HepG2 (cell line): ENCODE data around the gene RASSF10. TPM values are rescaled to one million over a fixed set of nuclear protein-coding genes. Genes with fewer than 3 reads are reported as not detected.

Experiments used
- CEBPZ ChIP-seq: IDR thresholded peaks from 2 replicates; pipeline ENCODE4 v1.6.1; 2012; ENCODE audit warnings: low read length, improper control_type of control experiment
- ISL2 ChIP-seq: sonication (generic); formaldehyde crosslinking; IDR thresholded peaks from 2 replicates; pipeline ENCODE4 v1.5.0; 2020; ENCODE audit warnings: missing genetic modification reagents
- KDM5A ChIP-seq: fragments of 200-600 bp; sonication (generic); IDR thresholded peaks from 2 replicates; pipeline ENCODE4 v1.7.0; 2018; ENCODE audit warnings: antibody characterized with exemption, mild to moderate bottlenecking, low read length, borderline replicate concordance
- KDM5B ChIP-seq: sonication (generic); formaldehyde crosslinking; IDR thresholded peaks from 2 replicates; pipeline ENCODE4 v1.4.0; 2020; ENCODE audit warnings: missing genetic modification reagents, mild to moderate bottlenecking, borderline replicate concordance
- NAIF1 ChIP-seq: sonication (generic); formaldehyde crosslinking; IDR thresholded peaks from 2 replicates; pipeline ENCODE4 v1.5.0; 2020; ENCODE audit warnings: mild to moderate bottlenecking, missing genetic modification reagents, borderline replicate concordance
- NFKB2 ChIP-seq: sonication (generic); formaldehyde crosslinking; IDR thresholded peaks from 2 replicates; pipeline ENCODE4 v1.4.0; 2020; ENCODE audit warnings: missing genetic modification reagents, borderline replicate concordance
- PLRG1 ChIP-seq: fragments of 450-650 bp; conservative IDR thresholded peaks from 2 replicates; pipeline ENCODE4 v1.6.1; 2016
- RFXAP ChIP-seq: sonication (generic); formaldehyde crosslinking; IDR thresholded peaks from 2 replicates; pipeline ENCODE4 v1.4.0; 2020; ENCODE audit warnings: missing genetic modification reagents, borderline replicate concordance
- SOX13 ChIP-seq, 3 experiments: fragments of 450-650 bp in 1 of 3; sonication (generic) in 1 of 3; formaldehyde crosslinking in 1 of 3; IDR thresholded peaks in 2 of 3; conservative IDR thresholded peaks in 1 of 3; 2 replicates each; pipeline versions ENCODE4 v1.5.0 to v1.6.1; 2016 to 2020; ENCODE audit warnings: antibody characterized with exemption in 1 of 3, mild to moderate bottlenecking in 1 of 3, missing compliant biosample characterization in 1 of 3, missing genetic modification reagents in 1 of 3, moderate library complexity in 1 of 3
- STAG1 ChIP-seq: sonication (generic); formaldehyde crosslinking; IDR thresholded peaks from 2 replicates; pipeline ENCODE4 v1.4.0; 2020; ENCODE audit warnings: missing genetic modification reagents
- SUZ12 ChIP-seq: fragments of 150-350 bp; IDR thresholded peaks from 2 replicates; pipeline ENCODE4 v1.6.1; 2014; ENCODE audit warnings: low read depth, low read length
- THAP9 ChIP-seq: sonication (generic); formaldehyde crosslinking; IDR thresholded peaks from 2 replicates; pipeline ENCODE4; 2020; ENCODE audit warnings: missing genetic modification reagents, mild to moderate bottlenecking, borderline replicate concordance
- WIZ ChIP-seq: sonication (generic); formaldehyde crosslinking; IDR thresholded peaks from 2 replicates; pipeline ENCODE4 v1.5.1; 2020; ENCODE audit warnings: mild to moderate bottlenecking, missing genetic modification reagents
- ZNF101 ChIP-seq: sonication (generic); formaldehyde crosslinking; IDR thresholded peaks from 2 replicates; pipeline ENCODE4 v1.4.0; 2020; ENCODE audit warnings: mild to moderate bottlenecking, low read depth, missing genetic modification reagents, borderline replicate concordance
- ZNF44 ChIP-seq: sonication (generic); formaldehyde crosslinking; IDR thresholded peaks from 2 replicates; pipeline ENCODE4 v1.5.1; 2020; ENCODE audit warnings: mild to moderate bottlenecking, missing genetic modification reagents
- ZNF441 ChIP-seq: sonication (generic); formaldehyde crosslinking; IDR thresholded peaks from 2 replicates; pipeline ENCODE4 v1.7.0; 2021; ENCODE audit warnings: missing genetic modification reagents, borderline replicate concordance
- ZNF513 ChIP-seq: sonication (generic); formaldehyde crosslinking; conservative IDR thresholded peaks from 2 replicates; pipeline ENCODE4 v1.5.0; 2020; ENCODE audit warnings: missing genetic modification reagents
- ZNF598 ChIP-seq: sonication (generic); formaldehyde crosslinking; IDR thresholded peaks from 2 replicates; pipeline ENCODE4 v1.5.1; 2020; ENCODE audit warnings: mild to moderate bottlenecking, missing genetic modification reagents, borderline replicate concordance
- ZNF670 ChIP-seq: sonication (generic); formaldehyde crosslinking; IDR thresholded peaks from 2 replicates; pipeline ENCODE4 v1.8.0; 2022; ENCODE audit warnings: mild to moderate bottlenecking, missing genetic modification reagents, borderline replicate concordance
- ZNF720 ChIP-seq: sonication (generic); formaldehyde crosslinking; IDR thresholded peaks from 2 replicates; pipeline ENCODE4 v1.4.0; 2020; ENCODE audit warnings: missing genetic modification reagents
- ZSCAN12 ChIP-seq: sonication (generic); formaldehyde crosslinking; IDR thresholded peaks from 2 replicates; pipeline ENCODE4 v1.9.0; 2021; ENCODE audit warnings: mild to moderate bottlenecking, missing genetic modification reagents
- polyA plus RNA-seq, 8 experiments: library from polyadenylated mRNA; depleted of rRNA in 3 of 8; stranded (reverse) in 7 of 8; unstranded in 1 of 8; fragments of >200 nt; fragmentation: Illumina TruSeq in 4 of 8; extraction: Trizol in 4 of 8; gene quantifications; 2 replicates each; pipeline versions ENCODE4 v1.2.1 to v1.2.3, GENCODE V29; 2011 to 2016; ENCODE audit warnings: low read depth in 4 of 8, missing spikeins in 1 of 8, mixed read lengths in 1 of 8; ENCODE audit not compliant: insufficient read depth in 1 of 8
- total RNA-seq, 5 experiments: library from RNA; depleted of rRNA; stranded (reverse); fragments of >200 nt; fragmentation: Illumina TruSeq; extraction: Trizol; gene quantifications; 2 replicates each; pipeline ENCODE4 v1.2.3, GENCODE V29; 2016; ENCODE audit warnings: low read depth in 1 of 5

Gene RASSF10
- total and polyA plus RNA-seq, 2 of the 13 experiments (the other 11 are each of a cell fraction or from before 2014, with no cell fraction given), result not detected

GRCh38 chr11:13007182-13008060, 1.7 kb upstream of the RASSF10 start (continued):
- TF ChIP-seq CEBPZ (no peak), ZNF720 (CRISPR knock-in tag) (no peak), RFXAP (CRISPR knock-in tag) (no peak), SOX13 (IDR thresholded peaks at IDR 0.05) (no peak), SOX13 (CRISPR knock-in tag; conservative IDR thresholded peaks at IDR 0.05 in 1 of 2, IDR thresholded peaks at IDR 0.05 in 1 of 2) (peak in 1 of 2 experiments; percentile 44; a peak in 1 of 4 replicates), PLRG1 (no peak), ZNF670 (CRISPR knock-in tag) (0 out of 2 replicates have a peak, but pooled peaks have one; percentile 18), KDM5B (CRISPR knock-in tag) (no peak), ZNF44 (CRISPR knock-in tag) (no peak), KDM5A (no peak), ZSCAN12 (no peak), ZNF101 (CRISPR knock-in tag) (no peak), THAP9 (CRISPR knock-in tag) (no peak), NFKB2 (CRISPR knock-in tag) (no peak), ZNF513 (CRISPR knock-in tag) (no peak), ZNF441 (no peak), STAG1 (0 out of 2 replicates have a peak, but pooled peaks have one; percentile 4), NAIF1 (CRISPR knock-in tag) (peak; percentile 39; the same call in 1 of the 2 replicates), ISL2 (CRISPR knock-in tag) (0 out of 2 replicates have a peak, but pooled peaks have one; percentile 24), ZNF598 (no peak), WIZ (0 out of 2 replicates have a peak, but pooled peaks have one; percentile 56), SUZ12 (no peak)
